ENCODE measurements around the gene EFNA1. TPM values are rescaled to one million over a fixed set of nuclear protein-coding genes. Genes with fewer than 3 reads are reported as not detected.

The EFNA1 gene
- total RNA-seq, 1 experiment from 2014 or later: 6.5 TPM

GRCh38 chr1:155099331-155099730 is 28.3 kb upstream of the EFNA1 start (continued):
- TF ChIP-seq, protein P1, sequence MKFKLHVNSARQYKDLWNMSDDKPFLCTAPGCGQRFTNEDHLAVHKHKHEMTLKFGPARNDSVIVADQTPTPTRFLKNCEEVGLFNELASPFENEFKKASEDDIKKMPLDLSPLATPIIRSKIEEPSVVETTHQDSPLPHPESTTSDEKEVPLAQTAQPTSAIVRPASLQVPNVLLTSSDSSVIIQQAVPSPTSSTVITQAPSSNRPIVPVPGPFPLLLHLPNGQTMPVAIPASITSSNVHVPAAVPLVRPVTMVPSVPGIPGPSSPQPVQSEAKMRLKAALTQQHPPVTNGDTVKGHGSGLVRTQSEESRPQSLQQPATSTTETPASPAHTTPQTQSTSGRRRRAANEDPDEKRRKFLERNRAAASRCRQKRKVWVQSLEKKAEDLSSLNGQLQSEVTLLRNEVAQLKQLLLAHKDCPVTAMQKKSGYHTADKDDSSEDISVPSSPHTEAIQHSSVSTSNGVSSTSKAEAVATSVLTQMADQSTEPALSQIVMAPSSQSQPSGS (CRISPR knock-in tag; IDR thresholded peaks at IDR 0.05; ENCODE audit: borderline replicate concordance, low read depth): no peak
- TF ChIP-seq ZNF138 (CRISPR knock-in tag; conservative IDR thresholded peaks at IDR 0.05): no peak
- TF ChIP-seq ZNF281 (CRISPR knock-in tag; IDR thresholded peaks at IDR 0.05): no peak

GRCh38 chr1:155103325-155103724 is 24.4 kb upstream of the EFNA1 start:
- ATAC-seq (no peak), DNase-seq (ENCODE audit: low spot score) (no peak)
- TF ChIP-seq JUN (CRISPR knock-in tag; IDR thresholded peaks at IDR 0.05): no peak
- no peak for TF ChIP-seq SOX15 (CRISPR knock-in tag; IDR thresholded peaks at IDR 0.05)
- TF ChIP-seq, protein P2, sequence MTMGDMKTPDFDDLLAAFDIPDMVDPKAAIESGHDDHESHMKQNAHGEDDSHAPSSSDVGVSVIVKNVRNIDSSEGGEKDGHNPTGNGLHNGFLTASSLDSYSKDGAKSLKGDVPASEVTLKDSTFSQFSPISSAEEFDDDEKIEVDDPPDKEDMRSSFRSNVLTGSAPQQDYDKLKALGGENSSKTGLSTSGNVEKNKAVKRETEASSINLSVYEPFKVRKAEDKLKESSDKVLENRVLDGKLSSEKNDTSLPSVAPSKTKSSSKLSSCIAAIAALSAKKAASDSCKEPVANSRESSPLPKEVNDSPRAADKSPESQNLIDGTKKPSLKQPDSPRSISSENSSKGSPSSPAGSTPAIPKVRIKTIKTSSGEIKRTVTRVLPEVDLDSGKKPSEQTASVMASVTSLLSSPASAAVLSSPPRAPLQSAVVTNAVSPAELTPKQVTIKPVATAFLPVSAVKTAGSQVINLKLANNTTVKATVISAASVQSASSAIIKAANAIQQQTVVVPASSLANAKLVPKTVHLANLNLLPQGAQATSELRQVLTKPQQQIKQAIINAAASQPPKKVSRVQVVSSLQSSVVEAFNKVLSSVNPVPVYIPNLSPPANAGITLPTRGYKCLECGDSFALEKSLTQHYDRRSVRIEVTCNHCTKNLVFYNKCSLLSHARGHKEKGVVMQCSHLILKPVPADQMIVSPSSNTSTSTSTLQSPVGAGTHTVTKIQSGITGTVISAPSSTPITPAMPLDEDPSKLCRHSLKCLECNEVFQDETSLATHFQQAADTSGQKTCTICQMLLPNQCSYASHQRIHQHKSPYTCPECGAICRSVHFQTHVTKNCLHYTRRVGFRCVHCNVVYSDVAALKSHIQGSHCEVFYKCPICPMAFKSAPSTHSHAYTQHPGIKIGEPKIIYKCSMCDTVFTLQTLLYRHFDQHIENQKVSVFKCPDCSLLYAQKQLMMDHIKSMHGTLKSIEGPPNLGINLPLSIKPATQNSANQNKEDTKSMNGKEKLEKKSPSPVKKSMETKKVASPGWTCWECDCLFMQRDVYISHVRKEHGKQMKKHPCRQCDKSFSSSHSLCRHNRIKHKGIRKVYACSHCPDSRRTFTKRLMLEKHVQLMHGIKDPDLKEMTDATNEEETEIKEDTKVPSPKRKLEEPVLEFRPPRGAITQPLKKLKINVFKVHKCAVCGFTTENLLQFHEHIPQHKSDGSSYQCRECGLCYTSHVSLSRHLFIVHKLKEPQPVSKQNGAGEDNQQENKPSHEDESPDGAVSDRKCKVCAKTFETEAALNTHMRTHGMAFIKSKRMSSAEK (CRISPR knock-in tag; IDR thresholded peaks at IDR 0.05; ENCODE audit: borderline replicate concordance): no peak
- no peak for TF ChIP-seq E2F4 (CRISPR knock-in tag; IDR thresholded peaks at IDR 0.05; ENCODE audit: borderline replicate concordance, low read depth)
- TF ChIP-seq ZNF138 (CRISPR knock-in tag; conservative IDR thresholded peaks at IDR 0.05): no peak
- TF ChIP-seq, protein P3, sequence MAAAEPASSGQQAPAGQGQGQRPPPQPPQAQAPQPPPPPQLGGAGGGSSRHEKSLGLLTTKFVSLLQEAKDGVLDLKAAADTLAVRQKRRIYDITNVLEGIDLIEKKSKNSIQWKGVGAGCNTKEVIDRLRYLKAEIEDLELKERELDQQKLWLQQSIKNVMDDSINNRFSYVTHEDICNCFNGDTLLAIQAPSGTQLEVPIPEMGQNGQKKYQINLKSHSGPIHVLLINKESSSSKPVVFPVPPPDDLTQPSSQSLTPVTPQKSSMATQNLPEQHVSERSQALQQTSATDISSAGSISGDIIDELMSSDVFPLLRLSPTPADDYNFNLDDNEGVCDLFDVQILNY (CRISPR knock-in tag; IDR thresholded peaks at IDR 0.05): no peak
- TF ChIP-seq SP1 (CRISPR knock-in tag; conservative IDR thresholded peaks at IDR 0.05): no peak
- TF ChIP-seq ZNF423 (CRISPR knock-in tag; IDR thresholded peaks at IDR 0.05): no peak
- no peak for TF ChIP-seq HMGA2 (CRISPR knock-in tag; IDR thresholded peaks at IDR 0.05)
- TF ChIP-seq, protein P4, sequence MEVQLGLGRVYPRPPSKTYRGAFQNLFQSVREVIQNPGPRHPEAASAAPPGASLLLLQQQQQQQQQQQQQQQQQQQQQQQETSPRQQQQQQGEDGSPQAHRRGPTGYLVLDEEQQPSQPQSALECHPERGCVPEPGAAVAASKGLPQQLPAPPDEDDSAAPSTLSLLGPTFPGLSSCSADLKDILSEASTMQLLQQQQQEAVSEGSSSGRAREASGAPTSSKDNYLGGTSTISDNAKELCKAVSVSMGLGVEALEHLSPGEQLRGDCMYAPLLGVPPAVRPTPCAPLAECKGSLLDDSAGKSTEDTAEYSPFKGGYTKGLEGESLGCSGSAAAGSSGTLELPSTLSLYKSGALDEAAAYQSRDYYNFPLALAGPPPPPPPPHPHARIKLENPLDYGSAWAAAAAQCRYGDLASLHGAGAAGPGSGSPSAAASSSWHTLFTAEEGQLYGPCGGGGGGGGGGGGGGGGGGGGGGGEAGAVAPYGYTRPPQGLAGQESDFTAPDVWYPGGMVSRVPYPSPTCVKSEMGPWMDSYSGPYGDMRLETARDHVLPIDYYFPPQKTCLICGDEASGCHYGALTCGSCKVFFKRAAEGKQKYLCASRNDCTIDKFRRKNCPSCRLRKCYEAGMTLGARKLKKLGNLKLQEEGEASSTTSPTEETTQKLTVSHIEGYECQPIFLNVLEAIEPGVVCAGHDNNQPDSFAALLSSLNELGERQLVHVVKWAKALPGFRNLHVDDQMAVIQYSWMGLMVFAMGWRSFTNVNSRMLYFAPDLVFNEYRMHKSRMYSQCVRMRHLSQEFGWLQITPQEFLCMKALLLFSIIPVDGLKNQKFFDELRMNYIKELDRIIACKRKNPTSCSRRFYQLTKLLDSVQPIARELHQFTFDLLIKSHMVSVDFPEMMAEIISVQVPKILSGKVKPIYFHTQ (CRISPR knock-in tag; IDR thresholded peaks at IDR 0.05): no peak
- TF ChIP-seq, protein P5, sequence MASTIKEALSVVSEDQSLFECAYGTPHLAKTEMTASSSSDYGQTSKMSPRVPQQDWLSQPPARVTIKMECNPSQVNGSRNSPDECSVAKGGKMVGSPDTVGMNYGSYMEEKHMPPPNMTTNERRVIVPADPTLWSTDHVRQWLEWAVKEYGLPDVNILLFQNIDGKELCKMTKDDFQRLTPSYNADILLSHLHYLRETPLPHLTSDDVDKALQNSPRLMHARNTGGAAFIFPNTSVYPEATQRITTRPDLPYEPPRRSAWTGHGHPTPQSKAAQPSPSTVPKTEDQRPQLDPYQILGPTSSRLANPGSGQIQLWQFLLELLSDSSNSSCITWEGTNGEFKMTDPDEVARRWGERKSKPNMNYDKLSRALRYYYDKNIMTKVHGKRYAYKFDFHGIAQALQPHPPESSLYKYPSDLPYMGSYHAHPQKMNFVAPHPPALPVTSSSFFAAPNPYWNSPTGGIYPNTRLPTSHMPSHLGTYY (CRISPR knock-in tag; IDR thresholded peaks at IDR 0.05): no peak
- no peak for TF ChIP-seq ZNF281 (CRISPR knock-in tag; IDR thresholded peaks at IDR 0.05)
- TF ChIP-seq TEAD1 (CRISPR knock-in tag; IDR thresholded peaks at IDR 0.05): no peak
- H3K27ac Mint-ChIP-seq: no peak overlapping the region
- POLR2A ChIA-PET: no interaction called here
- H3K27me3 Mint-ChIP-seq (ENCODE audit: low read depth): peaks cover 14% of the 10 kb centered on the region
- no peak overlapping the region for H3K4me3 Mint-ChIP-seq
- H3K4me1 Mint-ChIP-seq: no peaks in the 10 kb centered on the region
- H3K9me3 Mint-ChIP-seq: no peaks in the 10 kb centered on the region
- H3K36me3 Mint-ChIP-seq: no peaks in the 10 kb centered on the region
- CTCF ChIA-PET: interaction anchor here (1.0 to 2.4 kb wide), 5 partner anchors 12 to 70 kb away, joined by 3 to 10 read pairs (median 6); partner anchors contain the start of gene KRTCAP2

All from WTC11 (cell line).